ENCODE data around the gene CATSPER1. TPM values are rescaled to one million over a fixed set of nuclear protein-coding genes. Genes with fewer than 3 reads are reported as not detected.

The CATSPER1 gene
- polyA plus RNA-seq, 1 experiment: 0.69 TPM

GRCh38 chr11:66052664-66052982 lies 26.3 kb upstream of the CATSPER1 start:
- POLR2A ChIA-PET: no interaction called here
- peak overlapping the region; percentile 88 for H3K4me3 ChIP-seq (ENCODE audit: low read depth, low read length)
- CTCF ChIA-PET: interaction anchor here (1.1 to 10.8 kb wide), 5 partner anchors 11 to 282 kb away, joined by 3 to 125 read pairs (median 5); partner anchors contain the start of gene PACS1
- H3K27me3 ChIP-seq (ENCODE audit: control insufficient read depth, insufficient read depth, low read length): no peaks in the 10 kb centered on the region
- peaks cover 12% of the 10 kb centered on the region for H3K36me3 ChIP-seq (ENCODE audit: control insufficient read depth, insufficient read depth, low read length)
- no peak for TF ChIP-seq CTCF (IDR thresholded peaks at IDR 0.05; ENCODE audit: insufficient read depth, low read depth, low read length)
- DNase-seq (ENCODE audit: low read depth): no peak

GRCh38 chr11:66051766-66052663 lies 25.7 kb upstream of the CATSPER1 start, which contains the start of gene SF3B2:
Gene SF3B2, plus strand, starts transcription at chr11:66052364. Its CDS starts 21 bp downstream, at chr11:66052385.
- peak; percentile 92 for DNase-seq (ENCODE audit: low read depth)
- H3K4me3 ChIP-seq (ENCODE audit: low read depth, low read length): peak within 1 kb of the TSS; percentile 88
- TF ChIP-seq CTCF (IDR thresholded peaks at IDR 0.05; ENCODE audit: insufficient read depth, low read depth, low read length): no peak
- no peaks in the 10 kb centered on the region for H3K27me3 ChIP-seq (ENCODE audit: control insufficient read depth, insufficient read depth, low read length)
- H3K36me3 ChIP-seq (ENCODE audit: control insufficient read depth, insufficient read depth, low read length): peaks cover 10% of the 10 kb centered on the region
- POLR2A ChIA-PET: interaction anchor here (0.6 to 1.0 kb wide), 4 partner anchors 14 to 545 kb away, joined by 3 to 6 read pairs (median 4); no protein-coding TSS in a partner anchor
- CTCF ChIA-PET: interaction anchor here (0.8 to 10.8 kb wide), 8 partner anchors 9 to 282 kb away, joined by 4 to 125 read pairs (median 5); partner anchors contain the start of gene PACS1

- POLR2A ChIA-PET: interaction anchor here (1.0 kb wide), 1 partner anchor 16 kb away, joined by 6 read pairs; no protein-coding TSS in a partner anchor
- Histone ChIP-seq H3K4me3 (ENCODE audit: low read depth, low read length) (peak overlapping the region; percentile 53), H3K36me3 (ENCODE audit: control insufficient read depth, insufficient read depth, low read length) (peaks cover 6% of the 10 kb centered on the region), H3K27me3 (ENCODE audit: control insufficient read depth, insufficient read depth, low read length) (no peaks in the 10 kb centered on the region)
- CTCF ChIA-PET: interaction anchor here (1.3 to 10.8 kb wide), 6 partner anchors 9 to 281 kb away, joined by 4 to 125 read pairs (median 5); partner anchors contain the start of gene PACS1
- no peak for TF ChIP-seq CTCF (IDR thresholded peaks at IDR 0.05; ENCODE audit: insufficient read depth, low read depth, low read length)
- no peak for DNase-seq (ENCODE audit: low read depth)
These were observed 25.1 kb upstream of the CATSPER1 start for GRCh38 chr11:66051371-66051765.

GRCh38 chr11:66050581-66051231 lies 24.4 kb upstream of the CATSPER1 start:
- ChIA-PET POLR2A (no interaction called here), CTCF (interaction anchor here (1.1 to 10.8 kb wide), 7 partner anchors 10 to 339 kb away, joined by 3 to 125 read pairs (median 5); partner anchors contain the start of genes KAT5 and PACS1)
- TF ChIP-seq CTCF (IDR thresholded peaks at IDR 0.05; ENCODE audit: insufficient read depth, low read depth, low read length): 0 out of 2 replicates have a peak, but pooled peaks have one; percentile 6
- no peak for DNase-seq (ENCODE audit: low read depth)
- no peak overlapping the region for H3K4me3 ChIP-seq (ENCODE audit: low read depth, low read length)
- no peaks in the 10 kb centered on the region for H3K27me3 ChIP-seq (ENCODE audit: control insufficient read depth, insufficient read depth, low read length)
- peaks cover 6% of the 10 kb centered on the region for H3K36me3 ChIP-seq (ENCODE audit: control insufficient read depth, insufficient read depth, low read length)

Data from BJ (cell line).